Prostate gland (tissue), 2 donors: Measurements from ENCODE around the gene SERBP1.

Experiments
- CTCF ChIP-seq, 4 experiments: fragments of 200-600 bp in 2 of 4; fragments of 450-650 bp in 2 of 4; sonication (generic) in 2 of 4; IDR thresholded peaks; 1 replicate in 3 of 4; 2 replicates in 1 of 4; pipeline ENCODE4 v1.5.1; 2016 to 2019; ENCODE audit warnings: antibody characterized with exemption in 4 of 4, mild to moderate bottlenecking in 2 of 4, moderate library complexity in 2 of 4
- POLR2A ChIP-seq: fragments of 450-650 bp; IDR thresholded peaks from one replicate; pipeline ENCODE4 v1.6.1; 2016; ENCODE audit warnings: antibody characterized with exemption, mild to moderate bottlenecking

GRCh38 chr1:67433837-67434236, 3.6 kb upstream of the SERBP1 start:
- TF ChIP-seq POLR2A (no peak), CTCF (IDR thresholded peaks at IDR 0.05) (no peak)
